NOMO-1 (cell line): ENCODE data around the gene BTF3L4.

Experiments used
- DNase-seq, 2 experiments: peaks; one replicate each; lab custom pipeline; 2025; ENCODE audit not compliant: unreplicated experiment in 2 of 2; lab: John Stamatoyannopoulos, UW

The BTF3L4 gene

DNA sequence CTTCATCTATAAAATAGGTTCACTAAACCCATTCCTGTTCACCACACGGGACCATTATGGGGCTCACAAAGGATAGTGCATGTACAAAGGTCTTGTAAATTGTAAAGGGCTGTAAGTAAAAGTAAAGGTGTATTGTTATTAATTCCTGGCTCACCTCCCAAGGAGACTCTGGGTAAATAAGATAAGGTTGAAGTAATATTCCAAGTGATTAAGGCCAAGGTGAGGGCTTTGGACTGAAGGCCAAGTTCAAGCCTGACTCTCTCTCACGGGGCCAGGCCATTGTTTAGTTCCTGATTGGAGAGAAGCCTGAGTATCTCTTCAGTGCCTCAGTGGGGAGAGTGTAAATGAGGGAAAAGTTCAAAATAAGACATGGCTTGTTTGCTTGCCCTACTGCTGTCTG is 66.3 kb downstream of the BTF3L4 start:
- no peak for DNase-seq

DNA sequence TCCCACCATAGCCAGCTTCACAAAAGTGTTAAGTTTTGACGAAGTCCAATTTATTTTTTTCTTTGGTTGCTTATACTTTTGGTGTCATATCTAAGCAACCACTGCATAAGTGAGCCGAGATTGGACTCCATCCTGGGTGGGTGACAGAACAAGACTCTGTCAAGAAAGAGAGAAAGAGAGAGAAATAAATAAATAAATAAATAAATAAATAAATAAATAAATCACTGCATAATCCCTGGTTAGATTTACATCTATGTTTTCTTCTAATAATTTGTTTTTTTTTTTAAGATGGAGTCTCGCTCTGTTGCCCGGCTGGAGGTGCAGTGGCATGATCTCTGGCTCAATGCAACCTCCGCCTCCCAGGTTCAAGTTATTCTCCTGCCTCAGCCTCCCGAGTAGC is 67.5 kb downstream of the BTF3L4 start:
- DNase-seq, result no peak

DNA sequence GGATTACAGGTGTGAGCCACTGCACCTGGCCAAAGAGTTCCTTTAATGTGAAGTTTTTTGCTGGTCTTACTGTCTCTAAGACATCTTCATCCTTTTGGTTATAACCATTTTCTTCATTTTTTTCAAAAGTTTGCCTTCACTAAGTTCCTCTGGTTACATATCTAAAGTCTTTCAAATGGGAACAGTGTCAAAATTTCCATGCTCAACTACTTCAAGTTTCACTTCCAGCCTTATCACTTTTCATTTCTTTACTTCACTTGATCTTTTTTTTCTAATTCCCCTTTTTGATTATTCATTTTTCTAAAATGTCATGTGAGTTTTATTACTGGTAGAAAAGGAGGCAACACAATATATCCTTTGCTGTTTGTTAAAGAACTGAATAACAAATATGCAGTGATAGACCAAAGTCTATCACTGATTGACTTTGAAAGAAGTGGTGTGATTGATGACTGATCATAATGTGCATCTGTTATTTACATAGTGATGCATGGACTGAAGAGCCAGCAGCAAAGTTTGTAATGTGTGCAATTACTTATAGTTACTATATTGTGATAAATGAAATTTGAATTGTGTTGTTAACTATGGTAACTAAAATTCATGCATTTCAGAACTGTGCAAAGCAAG is 69.8 kb downstream of the BTF3L4 start:
- no peak for DNase-seq

DNA sequence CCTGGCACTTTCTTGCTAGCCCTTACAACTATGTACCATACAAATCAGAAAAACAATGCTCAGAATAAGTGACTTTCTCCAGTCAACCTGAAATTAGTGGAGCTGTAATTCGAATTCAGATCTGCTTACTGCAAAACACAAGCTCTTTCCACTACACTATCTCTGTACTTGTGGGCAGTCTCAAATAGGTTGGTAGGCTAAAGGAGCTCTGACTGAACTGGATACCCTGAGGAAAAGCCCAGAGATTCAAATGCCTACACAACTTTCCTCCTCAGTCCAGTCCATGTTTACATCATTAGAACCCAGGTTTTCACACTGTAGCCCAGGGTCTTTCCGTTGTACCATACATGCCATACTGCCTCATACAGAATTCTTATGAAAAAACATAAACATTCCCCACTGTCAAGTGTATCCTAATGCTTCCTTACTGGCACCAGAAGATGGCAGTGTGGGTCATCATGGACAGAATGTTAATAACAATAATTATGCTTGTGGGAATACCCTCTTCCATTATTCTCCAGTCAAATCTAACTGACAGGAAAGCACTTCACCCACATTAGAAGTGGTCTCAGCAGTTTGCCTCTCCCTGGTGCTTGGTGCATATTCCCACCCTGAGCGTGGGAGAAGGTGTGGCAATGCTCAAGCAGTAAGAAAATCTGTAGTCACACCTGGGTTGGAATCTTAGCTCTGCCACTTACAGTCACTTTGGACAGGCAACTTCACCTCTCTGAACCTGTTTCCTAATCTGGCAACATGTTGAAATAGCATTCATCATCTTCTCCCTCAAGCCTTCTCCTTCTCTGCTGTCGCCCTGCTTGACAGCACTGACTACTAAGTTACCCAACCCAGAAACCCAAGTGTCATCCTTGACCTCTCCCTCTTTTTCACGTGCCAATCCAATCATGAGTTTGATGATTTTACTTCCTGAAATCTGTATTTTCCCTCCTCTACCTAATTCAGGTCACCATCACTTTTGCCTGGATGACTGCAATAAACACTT is 71.4 kb downstream of the BTF3L4 start:
- DNase-seq, result peak; percentile 7 to 11

DNA sequence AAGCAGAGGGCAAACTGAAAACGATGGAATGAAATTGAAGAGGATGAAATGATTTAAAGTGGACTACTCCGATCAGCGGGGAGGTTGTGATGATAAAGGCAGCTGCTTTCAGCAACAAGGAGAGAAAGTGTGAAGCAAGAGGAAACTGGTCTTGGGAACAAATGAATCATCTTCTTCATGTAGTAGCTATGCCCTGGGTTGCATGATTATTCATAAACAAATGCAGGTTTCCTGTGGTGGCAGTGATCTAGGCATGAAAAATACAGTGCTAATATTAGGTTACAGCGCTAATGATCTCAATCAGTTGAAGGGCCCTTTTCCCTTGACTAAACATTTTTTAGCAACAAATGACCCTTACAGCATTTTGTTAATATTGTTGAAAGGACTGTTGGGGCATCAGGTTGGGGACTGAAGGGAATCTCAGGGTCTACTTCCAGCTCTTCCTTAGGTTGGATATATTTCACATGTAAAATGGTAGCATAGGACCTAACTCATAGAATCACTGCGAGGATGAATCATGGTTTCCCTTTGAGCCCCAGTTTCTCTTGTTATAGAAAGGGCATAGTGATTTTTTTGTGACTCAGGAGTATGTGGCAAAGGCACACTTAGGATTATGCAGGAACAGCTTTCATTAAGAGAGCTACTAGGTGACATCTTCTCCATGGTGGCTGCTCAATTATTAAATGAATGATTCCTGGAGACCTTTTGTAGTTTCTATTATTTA is 83.9 kb downstream of the BTF3L4 start:
- peak; percentile 49 to 96 for DNase-seq
